Measurements from ENCODE around the gene PASD1.

The PASD1 gene

DNA sequence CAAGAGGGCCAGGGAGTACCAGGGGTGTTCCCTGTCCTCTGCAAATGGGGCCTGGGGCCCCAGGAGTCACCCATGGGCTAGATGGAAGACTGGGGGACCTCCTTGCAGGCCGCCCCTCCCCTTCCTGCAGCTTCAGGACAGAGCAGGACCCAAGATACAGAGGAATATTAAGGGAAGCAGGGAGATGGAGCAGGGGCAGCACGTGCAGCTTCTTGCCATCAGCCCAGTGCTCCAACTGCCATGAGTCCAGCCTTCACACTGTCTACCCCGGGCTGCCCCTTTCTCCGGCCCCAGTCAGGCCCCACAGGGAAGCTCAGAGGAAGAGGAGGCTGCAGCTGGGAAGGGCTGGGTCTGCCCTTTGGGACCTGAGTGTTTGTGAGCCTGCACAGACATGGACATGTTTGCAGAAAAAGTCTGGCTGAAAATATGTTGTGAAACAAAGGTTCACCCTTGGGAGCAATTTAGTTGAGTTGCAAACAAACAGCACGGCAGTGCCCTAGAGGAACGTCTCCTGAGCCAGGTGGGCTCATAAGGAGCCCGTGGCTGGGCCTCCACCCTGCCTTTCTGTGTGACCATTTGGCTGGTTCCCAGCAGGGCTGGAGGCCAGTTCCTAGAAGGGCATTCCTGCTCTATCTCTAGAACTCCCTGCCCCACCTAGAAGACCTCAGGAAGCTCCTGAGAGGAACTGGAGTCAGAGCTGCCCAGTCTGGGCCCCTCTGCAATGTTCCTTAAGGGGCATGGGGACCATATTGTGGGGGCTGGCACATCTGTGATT lies 161.3 kb downstream of the PASD1 start:
- no peak for TF ChIP-seq CTCF (IDR thresholded peaks at IDR 0.05; ENCODE audit: insufficient read depth, low read depth, low read length, missing control alignments)
- DNase-seq (ENCODE audit: low read depth): no peak
- no peak overlapping the region for H3K4me3 ChIP-seq (ENCODE audit: low read length)

DNA sequence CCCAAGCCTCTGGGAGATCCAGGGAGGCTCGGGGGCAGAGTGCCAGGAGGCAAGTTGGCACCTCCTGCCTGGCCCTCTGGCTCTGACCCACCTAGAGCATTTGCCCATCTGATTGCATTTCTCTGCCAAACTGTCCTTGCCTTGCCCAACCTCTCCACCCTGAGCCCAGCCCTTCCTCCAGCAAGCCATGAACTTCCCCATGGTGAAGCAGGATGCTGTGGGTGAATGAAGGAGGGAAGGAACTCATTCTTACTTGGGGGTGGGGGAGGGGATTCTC lies 161.8 kb downstream of the PASD1 start:
- no peak overlapping the region for H3K4me3 ChIP-seq (ENCODE audit: low read length)
- TF ChIP-seq CTCF (IDR thresholded peaks at IDR 0.05; ENCODE audit: insufficient read depth, low read depth, low read length, missing control alignments): no peak

More for the DNA sequence above, 161.8 kb downstream of the PASD1 start:
- no peak for DNase-seq (ENCODE audit: low read depth)

Measured in epithelial cell of esophagus (primary cell).